Right lobe of liver (tissue), 4 donors: ENCODE data around the gene SULT2B1.

Experiments
- POLR2A ChIP-seq: fragments of 450-650 bp; IDR thresholded peaks from one replicate; pipeline ENCODE4 v1.6.1; 2017; ENCODE audit warnings: antibody characterized with exemption, mild to moderate bottlenecking
- TF ChIP-seq, protein P1 (sequence below), 4 donors: fragments of 200-600 bp in 3 of 4; fragments of 450-650 bp in 1 of 4; IDR thresholded peaks; one replicate each; pipeline versions ENCODE4 v1.5.1 to v1.8.0; 2016 to 2022; ENCODE audit warnings: antibody characterized with exemption in 4 of 4, mild to moderate bottlenecking in 2 of 4
- donor health status: DM: no; HTN: no; CAD: no.
- donor health status: DM: no; HTN: no; CAD: no.
- donor health status: DM: no; HTN: yes; CAD: no.

DNA sequence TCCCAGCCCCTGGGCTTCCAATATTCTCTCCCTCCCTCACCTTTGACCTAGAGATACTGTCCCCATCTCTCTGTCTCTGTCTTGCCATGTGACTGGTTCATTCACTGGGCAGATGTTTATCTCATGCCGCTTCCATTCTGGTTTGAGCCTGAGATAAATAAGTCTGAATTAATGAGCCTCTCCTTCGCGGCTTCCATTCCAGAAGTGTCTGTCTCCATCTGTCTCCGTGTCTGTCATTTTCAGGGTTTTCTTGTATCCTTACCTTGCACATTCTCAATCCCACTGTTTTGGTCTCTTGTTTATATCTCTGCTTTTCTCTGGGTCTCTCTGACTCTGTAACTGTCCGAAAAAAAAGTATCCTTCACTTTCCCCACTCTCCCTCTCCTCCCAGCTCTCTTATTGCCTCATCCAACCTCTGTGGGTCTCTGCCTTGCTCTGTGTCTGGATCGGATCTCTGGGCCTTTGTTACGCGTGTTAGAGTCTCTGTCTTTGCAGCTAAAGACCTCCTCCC, 71.6 kb downstream of the SULT2B1 start:
- TF ChIP-seq, protein P1, sequence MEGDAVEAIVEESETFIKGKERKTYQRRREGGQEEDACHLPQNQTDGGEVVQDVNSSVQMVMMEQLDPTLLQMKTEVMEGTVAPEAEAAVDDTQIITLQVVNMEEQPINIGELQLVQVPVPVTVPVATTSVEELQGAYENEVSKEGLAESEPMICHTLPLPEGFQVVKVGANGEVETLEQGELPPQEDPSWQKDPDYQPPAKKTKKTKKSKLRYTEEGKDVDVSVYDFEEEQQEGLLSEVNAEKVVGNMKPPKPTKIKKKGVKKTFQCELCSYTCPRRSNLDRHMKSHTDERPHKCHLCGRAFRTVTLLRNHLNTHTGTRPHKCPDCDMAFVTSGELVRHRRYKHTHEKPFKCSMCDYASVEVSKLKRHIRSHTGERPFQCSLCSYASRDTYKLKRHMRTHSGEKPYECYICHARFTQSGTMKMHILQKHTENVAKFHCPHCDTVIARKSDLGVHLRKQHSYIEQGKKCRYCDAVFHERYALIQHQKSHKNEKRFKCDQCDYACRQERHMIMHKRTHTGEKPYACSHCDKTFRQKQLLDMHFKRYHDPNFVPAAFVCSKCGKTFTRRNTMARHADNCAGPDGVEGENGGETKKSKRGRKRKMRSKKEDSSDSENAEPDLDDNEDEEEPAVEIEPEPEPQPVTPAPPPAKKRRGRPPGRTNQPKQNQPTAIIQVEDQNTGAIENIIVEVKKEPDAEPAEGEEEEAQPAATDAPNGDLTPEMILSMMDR (IDR thresholded peaks at IDR 0.05), result no peak
- no peak for TF ChIP-seq POLR2A
